Measurements from ENCODE around the gene NSMCE3.

- TF ChIP-seq CREB5 (CRISPR knock-in tag; IDR thresholded peaks at IDR 0.05; ENCODE audit: low read depth) (no peak), TSHZ2 (CRISPR knock-in tag; IDR thresholded peaks at IDR 0.05) (no peak), SNAI2 (CRISPR knock-in tag; IDR thresholded peaks at IDR 0.05) (no peak), ESRRG (CRISPR knock-in tag; IDR thresholded peaks at IDR 0.05) (no peak), ZFP3 (CRISPR knock-in tag; IDR thresholded peaks at IDR 0.05) (no peak), CSRNP3 (CRISPR knock-in tag; IDR thresholded peaks at IDR 0.05) (no peak), PPARA (CRISPR knock-in tag; IDR thresholded peaks at IDR 0.05; ENCODE audit: borderline replicate concordance) (no peak), ZFP30 (CRISPR knock-in tag; IDR thresholded peaks at IDR 0.05) (no peak), ISL1 (CRISPR knock-in tag; IDR thresholded peaks at IDR 0.05) (no peak), ARNTL (CRISPR knock-in tag; IDR thresholded peaks at IDR 0.05; ENCODE audit: borderline replicate concordance, low read depth) (no peak), ZNF565 (CRISPR knock-in tag; conservative IDR thresholded peaks at IDR 0.05; ENCODE audit: low read depth) (no peak)
Observed at GRCh38 chr15:29285386-29285785, 15.8 kb upstream of the NSMCE3 start.

Measured in SK-N-SH treated with all-trans-retinoic acid at 6 μM for 48 hours (cell line).